Measurements from ENCODE around the gene WASF2.

- TF ChIP-seq CTCF (conservative IDR thresholded peaks at IDR 0.05; ENCODE audit: low read depth, low read length): no peak
- TF ChIP-seq MAZ (IDR thresholded peaks at IDR 0.05; ENCODE audit: borderline replicate concordance, low read depth, low read length): no peak
- no peak for TF ChIP-seq POLR2A (IDR thresholded peaks at IDR 0.05; ENCODE audit: low read depth, low read length)
- TF ChIP-seq BHLHE40 (IDR thresholded peaks at IDR 0.05; ENCODE audit: low read depth, low read length): no peak
These were observed 51.3 kb downstream of the WASF2 start for GRCh38 chr1:27438621-27439061.
